TTC549 (cell line): ENCODE results near the gene DOHH.

ENCODE experiments used
- FAIRE-seq: peaks from 2 replicates; lab custom pipeline; 2012; peaks lifted over from hg19 to GRCh38; lab: Jason Lieb, UNC

DOHH gene

DNA sequence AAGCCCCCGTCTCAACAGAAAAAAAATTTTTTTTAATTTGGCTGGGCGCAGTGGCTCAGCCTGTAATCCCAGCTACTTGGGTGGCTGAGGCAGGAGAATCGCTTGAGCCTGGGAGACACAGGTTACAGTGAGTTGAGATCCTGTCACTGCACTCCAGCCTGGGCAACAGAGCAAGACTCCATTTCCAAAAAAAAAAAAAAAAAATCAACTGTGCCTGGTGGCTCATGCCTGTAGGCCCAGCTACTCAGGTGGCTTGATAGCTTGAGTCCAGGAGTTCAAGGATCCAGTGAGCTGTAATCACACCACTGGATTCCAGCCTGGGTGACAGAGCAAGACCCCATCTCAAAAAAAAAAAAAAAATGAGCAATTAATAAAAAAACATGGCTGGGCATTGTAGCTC lies 1.3 kb upstream of the DOHH start:
- no peak for FAIRE-seq

DNA sequence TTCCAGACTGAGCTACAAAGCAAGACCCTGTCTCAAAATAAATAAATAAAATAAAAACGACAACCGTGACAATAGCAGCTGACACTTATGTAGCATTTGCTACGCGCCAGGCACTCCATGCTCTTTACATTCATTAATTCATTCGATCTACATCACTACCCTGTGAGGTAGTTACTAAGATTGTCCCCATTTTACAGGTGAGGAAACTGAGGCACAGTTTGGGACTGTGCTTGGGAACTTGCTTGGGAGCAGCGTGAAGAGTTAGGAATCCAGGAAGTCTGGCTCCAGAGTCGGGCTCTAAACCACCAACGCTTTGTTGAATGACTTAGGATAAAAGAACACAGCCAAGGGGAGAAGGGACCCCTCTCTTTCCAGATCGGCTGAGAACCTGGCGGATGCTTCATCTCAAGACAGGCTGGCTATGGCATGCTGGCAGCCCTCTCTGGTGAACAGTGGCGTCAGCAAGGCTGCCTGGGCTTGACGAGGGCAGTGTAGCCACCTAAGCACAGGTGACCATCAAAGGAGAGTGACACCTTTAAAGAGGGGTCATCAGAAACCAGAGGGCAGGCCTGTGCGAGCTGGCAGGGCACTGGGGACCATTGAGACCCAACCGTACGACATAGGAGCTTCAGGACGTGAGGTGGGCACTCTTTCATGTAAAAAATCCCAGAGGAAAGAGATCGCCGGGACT lies 591 bp downstream of the DOHH start:
- no peak for FAIRE-seq

DNA sequence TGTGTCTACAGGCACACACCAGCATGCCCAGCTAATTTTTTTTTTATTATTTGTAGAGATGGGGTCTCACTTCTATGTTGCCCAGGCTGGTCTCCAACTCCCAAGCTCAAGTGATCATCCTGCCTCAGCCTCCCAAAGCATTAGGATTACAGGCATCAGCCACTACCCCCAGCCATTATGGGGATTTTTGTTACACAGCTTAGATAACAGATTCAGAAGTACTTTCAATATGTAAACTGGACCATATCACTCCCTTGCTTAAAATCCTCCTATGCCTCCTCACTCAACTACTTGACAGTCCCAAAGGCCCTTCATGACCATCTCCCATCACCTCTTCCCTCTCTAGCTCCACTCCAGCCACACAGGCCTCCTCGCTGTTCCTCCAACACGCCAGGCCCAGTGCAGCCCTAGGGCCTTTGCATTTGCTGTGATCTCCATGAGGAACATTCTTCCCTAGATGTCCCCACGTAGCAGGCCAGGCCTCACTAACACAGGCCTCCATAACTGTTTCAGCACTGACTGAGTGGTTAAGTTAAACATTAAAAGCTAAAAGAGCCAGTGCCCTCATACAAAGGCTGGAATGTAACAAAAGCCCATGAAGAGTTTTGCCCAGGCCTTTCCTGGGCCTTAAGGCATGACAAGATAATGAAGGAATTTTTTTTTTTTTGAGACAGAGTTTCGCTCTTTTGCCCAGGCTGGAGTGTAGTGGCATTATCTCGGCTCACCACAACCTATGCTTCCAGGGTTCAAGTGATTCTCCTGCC lies 2.5 kb downstream of the DOHH start:
- FAIRE-seq, result no peak

DNA sequence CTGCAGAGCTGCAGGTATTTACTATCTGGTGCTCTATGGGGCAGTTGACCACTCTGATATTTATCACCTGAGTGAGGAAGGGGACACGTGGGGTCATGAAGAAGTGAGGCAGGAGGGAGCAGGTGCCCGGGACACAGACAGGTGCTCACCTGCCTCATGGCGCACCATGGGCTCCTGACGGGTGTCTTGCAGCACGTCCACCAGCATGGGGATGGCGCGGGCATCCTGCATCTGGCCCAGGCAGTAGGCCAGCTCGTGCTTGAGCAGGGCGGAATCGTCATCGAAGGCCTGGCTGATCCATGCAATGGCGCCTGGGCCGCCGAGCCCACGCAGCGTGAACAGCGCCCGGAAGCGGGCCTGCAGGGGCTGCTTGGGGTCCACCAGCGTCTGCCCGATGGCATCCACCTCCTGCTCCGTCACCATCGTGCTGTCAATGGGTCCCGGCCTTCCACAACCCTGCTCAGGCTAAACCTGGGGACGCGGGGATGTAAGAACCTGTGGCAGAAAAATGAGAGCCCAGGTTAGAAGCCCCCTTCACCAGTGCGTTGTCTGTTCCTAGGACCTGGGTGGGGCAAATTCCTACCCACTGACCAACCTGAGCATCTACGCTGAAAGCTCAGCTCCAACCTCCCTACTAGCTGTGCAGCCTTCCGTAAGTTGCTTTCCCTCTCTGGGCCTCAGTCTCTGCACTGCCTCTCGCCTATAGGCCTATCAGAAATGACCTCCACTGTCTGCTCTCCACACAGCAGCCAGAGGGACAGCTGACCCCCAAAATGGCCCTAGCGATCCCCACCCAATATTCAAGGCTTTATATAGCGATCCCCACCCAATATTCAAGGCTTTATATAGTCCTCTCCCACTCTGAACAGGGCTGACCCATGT lies 3.8 kb downstream of the DOHH start:
- FAIRE-seq, result no peak

DNA sequence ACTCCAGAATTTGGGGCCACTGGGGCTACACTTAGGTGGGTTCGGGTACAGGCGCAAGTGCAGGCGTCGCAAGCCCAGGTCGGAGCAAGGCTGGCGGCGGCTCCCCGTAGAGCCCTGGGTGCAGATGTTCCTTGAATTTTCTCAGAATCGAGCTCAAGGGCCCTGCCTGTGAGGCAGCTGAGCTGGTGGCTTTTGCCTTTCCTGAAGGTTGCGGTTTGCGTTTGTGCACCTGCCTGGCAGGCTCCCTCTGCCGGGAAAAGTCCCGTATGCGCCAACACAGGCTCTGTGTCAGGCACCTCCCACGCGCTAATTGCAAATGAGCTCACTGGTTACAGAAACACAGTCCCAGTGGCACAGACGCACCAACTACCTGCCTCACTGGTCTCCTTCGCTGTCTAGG lies 5.9 kb downstream of the DOHH start:
- FAIRE-seq, result no peak

DNA sequence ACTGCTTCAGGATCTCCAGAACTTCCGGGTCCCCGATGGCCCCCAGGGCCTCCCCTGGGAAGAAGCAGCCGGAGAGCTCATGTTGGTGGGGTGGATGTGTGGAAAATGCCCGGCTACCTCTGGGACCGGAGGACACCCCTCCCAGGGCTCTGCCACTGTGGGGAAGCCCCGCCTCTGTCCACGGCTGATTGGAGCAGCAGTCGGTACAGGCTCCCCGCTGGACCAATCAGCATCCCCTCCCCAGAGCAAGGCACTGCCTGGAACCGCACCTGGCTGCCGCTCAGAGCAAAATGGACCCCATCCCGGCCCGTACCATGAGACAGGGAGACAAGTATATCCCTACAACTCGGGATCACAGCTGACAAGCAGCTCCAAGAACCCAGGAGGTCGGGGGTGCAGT lies 6.4 kb downstream of the DOHH start:
- no peak for FAIRE-seq

DNA sequence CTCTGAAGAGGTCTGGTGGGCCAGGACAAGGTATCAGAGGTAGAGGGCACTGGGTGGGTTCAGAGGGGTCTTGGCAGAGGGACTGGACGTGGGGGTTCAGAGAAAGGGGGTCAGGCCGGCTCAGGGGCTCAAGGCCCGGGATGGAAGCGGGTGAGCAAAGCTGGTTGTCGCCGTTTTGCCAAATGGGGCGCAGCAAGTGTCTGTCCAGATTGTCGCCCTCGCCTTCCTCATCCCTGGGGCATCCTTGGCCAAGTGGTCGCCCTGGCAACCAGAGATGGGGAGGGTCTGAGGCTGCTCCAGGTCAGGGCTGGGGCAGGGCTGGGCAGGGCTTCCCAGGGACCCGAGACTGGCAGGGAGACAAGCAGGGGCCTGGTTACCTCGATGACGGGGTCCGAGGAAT lies 6.8 kb downstream of the DOHH start:
- no peak for FAIRE-seq

DNA sequence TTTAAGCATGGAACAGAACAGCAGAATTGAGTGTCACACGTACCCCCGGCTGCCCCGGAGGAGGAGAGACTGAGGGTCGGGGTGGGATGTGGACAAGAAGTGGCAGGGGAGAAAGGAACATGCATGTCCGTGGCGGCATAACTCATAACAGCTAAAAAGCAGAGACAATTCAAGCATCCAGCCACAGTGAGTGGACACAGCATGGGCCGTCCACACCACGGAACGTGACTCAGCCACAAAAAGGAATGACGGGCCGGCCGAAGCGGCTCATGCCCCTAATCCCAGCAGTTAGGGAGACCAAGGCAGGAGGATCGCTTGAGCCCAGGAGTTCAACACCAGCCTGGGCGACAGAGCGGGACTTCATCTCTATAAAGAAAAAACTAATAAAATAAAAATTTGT lies 7.6 kb downstream of the DOHH start:
- FAIRE-seq, result no peak

DNA sequence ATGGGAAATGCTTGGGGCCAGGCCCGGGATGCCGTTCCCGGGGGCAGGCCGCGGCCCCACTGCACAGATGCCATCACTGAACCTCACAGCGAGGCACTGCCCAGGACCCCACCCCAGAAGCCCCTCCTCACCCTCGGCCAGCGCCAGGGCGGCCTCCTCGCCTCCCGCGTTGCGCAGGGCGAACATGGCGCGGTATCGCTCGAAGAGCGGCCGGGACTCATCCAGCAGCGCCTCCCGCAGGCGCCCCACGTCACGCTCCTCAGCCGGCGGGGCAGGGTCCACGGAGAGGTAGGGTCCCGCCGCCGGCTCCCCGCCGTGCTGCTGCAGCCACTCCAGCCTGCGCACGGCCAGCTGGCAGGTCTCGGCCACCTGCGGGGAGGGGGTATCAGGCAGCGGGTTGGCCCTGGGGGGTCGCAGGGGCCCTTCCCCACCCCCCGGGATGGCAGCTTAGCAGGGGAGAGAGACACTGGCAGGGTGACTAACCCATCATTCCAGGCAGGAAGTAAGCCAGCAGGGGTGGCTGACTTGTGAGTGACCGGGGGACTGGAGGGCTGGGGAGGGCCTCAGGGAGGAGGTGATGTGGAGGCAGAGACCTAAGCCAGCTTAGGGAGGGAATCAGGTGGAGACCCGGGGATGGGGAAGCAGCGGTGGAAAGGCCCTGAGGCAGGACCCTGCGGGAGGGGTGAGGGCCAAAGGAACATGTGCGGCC lies 8.2 kb downstream of the DOHH start:
- no peak for FAIRE-seq

DNA sequence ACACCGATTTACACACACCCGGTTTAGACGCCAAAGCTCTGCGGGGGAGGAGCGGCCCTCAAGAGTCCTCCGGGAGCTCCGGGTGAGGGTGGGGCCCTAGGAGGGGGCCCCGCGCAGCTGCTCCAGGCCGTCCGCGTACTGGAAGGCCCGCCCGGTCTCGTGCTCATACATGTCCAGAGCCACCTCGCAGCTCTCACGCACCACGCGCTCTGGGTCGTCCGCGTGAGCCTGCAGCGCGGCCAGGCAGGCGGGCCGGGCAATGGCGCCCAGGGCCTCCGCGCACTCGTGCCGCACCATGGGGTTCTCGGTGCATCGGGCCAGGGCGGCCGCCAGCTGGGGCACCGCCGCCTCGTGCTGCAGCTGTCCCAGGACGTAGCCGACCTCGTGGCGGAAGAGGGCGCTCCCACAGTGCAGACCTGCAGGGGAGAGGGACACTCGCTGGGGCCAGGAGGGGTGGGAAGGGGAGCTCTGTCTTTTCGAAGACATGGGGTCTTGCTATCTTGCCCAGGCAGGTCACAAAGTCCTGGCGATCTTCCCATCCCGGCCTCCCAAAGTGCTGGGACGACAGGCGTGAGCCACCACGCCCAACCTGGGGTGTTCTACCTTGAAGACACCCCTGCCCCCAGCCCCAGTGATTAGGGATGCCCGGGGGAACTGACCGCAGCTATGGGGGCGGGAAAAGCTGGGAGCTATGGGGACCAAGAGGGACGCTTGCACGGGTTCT lies 8.9 kb downstream of the DOHH start:
- no peak for FAIRE-seq

DNA sequence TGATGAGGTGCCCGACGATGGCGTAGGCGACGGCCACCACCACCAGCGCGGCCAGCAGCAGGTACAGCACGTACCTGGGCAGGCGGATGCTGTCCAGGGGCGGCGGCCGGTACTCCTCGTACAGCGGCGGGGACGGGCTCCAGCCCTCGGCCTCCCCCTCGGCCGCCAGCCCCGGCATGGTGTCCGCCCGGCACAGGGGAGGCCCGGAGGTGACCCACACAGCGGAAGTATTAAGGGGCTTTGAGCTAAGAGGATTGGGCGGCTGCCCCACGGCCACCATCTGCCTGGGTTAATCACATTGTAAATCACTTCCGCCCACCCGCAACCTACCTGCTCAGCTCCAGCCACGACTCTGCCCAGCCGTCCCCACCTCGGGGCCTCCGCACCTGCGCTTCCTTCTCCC lies 17.2 kb downstream of the DOHH start, which contains the start of gene SMIM44:
TSS of gene SMIM44 (minus strand) at position 216 of the 403 bp plus-strand sequence. CDS start at position 178, 38 bp downstream.
- no peak for FAIRE-seq

DNA sequence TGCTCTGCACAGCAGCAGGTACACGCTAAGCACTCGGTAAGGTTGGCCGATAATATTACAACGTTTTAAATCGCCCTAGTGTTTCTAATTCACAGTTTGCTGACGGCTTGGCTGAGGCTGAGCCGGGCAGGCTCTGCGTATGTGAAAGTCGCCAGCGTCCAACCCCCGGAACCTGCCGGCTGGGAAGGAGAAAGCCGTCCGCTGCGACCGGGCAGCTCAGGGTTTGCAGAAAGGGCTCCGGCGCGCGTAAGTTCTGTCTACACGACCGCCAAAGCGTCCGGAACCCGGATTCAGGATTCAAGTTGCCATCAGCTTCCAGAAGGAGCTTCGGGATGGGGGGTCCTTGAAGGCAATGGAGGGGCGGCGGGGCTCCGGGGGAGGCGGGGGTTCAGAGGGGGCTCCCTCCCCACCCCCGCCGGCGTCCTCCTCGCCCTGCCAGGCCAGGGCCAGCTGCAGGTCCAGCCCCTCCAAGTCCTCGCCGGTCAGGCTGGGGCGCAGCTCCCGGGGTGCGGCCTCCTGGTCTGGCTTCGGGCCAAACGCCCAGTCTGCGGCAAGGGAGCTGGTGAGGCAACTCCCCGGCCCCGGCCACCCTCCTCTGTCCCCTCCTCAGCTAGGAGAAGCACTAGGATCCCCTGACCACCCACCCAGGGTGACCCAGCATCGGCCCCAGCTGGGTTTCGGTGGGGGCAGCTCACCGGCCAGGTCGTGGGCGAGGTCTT lies 17.8 kb downstream of the DOHH start:
- no peak for FAIRE-seq

DNA sequence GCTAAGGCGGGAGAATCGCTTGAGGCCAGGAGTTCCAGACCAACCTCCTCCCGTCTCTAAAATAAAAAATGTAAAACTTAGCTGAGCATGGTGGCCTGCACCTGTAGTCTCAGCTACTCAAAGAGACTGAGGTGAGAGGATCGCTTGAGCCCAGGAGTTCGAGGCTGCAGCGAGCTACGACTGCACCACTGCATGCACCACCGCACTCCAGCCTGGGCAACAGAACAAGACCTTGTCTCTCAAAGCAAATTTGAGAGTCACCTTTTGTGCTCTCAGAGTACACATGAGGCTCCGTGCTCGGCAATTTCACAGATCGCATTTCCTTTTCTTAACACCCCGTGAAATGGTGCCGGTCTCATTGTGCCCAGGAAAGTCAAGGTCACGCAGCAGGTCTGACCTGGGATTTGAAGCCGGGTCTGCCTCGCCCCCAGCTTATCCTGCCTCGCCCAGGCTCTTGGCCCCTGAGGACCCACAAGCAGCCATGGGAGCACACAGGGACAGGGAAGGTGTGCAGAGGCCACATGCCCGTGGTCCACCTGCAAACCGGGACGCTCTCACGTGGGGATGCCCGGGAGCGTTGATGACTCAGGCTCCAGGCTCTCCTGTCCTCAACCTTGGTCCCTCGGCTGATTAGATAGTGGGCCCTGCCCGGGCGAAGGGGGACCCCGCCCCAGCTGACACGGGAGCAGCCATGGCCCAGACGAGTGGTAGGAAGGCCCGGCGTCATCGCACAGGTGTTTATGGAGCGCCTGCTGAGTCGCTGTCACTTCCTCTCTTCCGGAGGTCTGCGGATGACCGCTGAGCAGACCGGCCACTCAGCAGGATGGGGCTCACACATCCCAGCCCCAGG lies 19.0 kb downstream of the DOHH start:
- FAIRE-seq, result no peak

DNA sequence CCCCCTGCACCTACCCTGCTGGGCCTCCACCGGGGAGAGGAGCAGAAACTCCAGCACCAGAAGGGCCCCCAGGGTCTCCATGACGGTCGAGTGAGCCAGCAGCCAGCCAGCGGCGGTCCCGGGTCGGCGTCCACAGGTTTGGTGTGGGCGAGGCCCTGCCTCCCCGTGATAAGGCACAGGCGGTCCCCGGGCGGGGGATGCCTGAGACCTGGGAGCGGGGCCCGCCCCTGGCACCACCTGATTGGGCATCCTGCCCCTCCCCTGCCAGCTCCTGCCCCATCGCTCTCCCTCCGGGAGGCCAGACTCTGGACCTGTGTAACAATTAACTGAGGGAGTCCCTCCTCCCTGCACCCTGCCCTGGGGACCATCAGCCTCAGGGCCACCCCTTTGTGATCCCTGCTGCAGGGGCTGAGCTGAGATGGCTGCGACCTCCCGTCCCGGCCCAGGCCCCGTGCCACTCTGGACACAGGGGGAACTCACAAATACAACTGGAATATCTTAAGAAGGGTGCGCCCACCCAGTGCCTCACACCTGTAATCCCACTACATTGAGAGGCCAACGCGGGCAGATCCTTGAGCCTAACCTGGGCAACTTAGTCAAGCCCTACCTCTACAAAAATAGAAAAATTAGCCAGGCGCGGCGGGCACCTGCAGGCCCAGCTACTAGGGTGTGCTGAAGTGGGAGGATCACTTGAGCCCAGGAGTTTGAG lies 19.9 kb downstream of the DOHH start, which contains the start of gene SMIM24:
TSS of gene SMIM24 (minus strand) at position 143 of the 709 bp plus-strand sequence. CDS start at position 81, 62 bp downstream.
- FAIRE-seq, result no peak

DNA sequence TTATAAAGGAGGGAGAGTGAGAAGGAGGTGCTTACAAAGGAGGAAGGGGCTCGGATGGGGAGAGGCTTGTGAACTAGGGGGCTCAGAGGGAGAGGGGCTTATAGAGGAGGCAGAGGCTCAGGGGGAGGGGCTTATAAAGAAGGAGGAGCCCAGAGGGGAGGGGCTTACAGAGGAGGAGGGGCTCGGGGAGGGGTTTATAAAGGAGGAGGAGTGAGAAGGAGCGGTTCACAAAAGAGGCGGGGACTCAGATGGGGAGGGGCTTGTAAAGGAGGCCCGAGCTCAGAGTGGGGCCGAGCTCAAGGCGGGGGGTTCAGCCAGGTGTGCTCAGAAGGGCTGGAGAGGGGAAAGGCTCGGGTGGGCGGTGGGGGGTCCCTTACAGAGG lies 20.6 kb downstream of the DOHH start:
- FAIRE-seq, result no peak

DNA sequence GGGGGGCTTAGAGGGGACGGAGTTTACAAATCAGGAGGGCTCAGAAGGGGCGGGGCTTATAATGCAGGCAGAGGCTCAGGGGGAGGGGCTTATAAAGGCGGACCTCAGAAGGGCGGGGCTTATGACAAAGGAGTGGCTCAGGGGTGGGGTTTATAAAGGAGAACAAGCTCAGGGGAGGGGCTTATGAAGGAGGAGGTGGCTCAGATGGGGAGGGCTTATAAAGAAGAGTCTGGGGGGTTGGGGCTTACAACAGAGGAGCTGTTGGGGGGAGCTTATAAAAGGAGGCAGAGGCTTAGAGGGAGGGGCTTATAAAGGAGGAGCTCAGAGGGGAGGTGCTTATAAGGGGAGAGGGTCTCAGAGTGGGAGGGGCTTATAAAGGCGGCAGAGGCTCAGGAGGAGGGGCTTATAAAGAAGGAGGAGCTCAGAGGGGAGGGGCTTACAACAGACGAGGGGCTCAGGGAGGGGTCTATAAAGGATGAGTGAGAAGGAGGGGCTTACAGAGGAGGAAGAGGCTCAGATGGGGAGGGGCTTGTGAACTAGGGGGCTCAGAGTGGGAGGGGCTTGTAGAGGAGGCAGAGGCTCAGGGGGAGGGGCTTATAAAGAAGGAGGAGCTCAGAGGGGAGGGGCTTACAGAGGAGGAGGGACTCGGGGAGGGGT lies 21.2 kb downstream of the DOHH start:
- FAIRE-seq, result no peak

DNA sequence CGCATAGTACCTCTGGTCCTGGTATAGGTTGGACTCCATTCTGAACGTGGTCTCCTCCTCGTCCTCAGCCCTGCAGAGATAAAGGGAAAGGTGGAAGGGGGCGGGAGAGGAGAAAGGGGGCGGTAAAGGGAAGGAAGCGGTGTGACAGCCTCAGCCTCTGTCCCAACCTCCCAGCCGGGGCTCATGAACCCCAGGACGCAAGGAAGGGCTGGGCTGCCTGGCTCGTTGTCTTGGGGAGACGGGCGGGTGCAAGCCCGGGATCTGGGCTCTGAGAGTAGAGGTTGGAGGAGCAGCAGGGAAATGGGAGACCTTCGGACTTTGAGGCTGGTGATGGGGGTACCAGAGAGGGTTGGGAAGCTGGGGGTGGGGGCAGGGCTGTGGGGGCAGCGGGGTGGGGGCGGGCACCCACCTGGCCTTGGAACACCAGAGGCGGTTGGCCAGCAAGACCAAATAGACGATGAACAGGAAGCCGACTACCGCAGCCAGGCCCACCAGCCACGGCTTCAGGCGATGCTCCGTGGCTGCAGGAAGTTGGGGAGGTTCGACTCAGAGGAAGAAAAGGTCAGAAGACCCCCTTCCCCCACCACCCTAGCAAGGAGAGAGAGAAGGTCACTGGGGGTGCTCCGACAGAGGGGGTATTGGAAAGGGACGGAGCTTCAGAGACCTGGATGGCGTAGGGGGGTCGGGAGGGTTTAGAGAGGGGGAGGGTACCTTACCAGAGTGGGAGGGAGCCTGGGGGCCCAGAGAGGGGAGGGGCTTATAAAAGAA lies 21.9 kb downstream of the DOHH start:
- no peak for FAIRE-seq

DNA sequence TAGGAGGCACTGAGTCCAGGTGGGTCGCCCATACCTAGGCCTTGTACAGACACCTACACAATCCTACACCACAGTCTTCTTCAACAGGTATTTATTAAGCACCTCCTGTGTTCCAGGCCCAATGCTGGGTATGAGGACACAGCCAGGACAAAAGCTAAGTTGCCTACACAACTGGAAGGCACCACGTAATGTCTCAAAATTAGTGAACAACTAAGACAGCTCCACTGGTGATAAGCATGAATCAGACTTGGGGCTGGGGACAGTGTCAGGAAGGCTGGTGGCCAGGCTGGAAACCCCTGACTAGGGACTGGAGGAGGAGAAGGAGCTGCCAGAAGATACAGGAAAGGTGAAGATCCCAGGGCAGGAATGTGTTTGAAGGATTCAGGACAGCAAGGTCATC lies 22.5 kb downstream of the DOHH start:
- FAIRE-seq, result no peak
